Right lobe of liver (tissue), 4 donors: ENCODE results near the gene FRK.

Experiments used
- CTCF ChIP-seq, 4 donors: fragments of 200-600 bp in 3 of 4; fragments of 450-650 bp in 1 of 4; IDR thresholded peaks; one replicate each; pipeline versions ENCODE4 v1.5.1 to v1.8.0; 2016 to 2022; ENCODE audit warnings: antibody characterized with exemption in 4 of 4, mild to moderate bottlenecking in 2 of 4
- POLR2A ChIP-seq: fragments of 450-650 bp; IDR thresholded peaks from one replicate; pipeline ENCODE4 v1.6.1; 2017; ENCODE audit warnings: antibody characterized with exemption, mild to moderate bottlenecking
- donor health status: DM: no; HTN: no; CAD: no.
- donor health status: DM: no; HTN: no; CAD: no.
- donor health status: DM: no; HTN: yes; CAD: no.

GRCh38 chr6:116020738-116021137, 40.0 kb downstream of the FRK start:
- TF ChIP-seq CTCF (IDR thresholded peaks at IDR 0.05), result no peak
- no peak for TF ChIP-seq POLR2A
